DOHH2 (cell line): ENCODE results near the gene ARHGEF16.

ENCODE experiments used
- H3F3A ChIP-seq: fragments of 200-600 bp; sonication (generic), shearing (Covaris generic); 2 replicates; pipeline ENCODE4 v1.6.0; 2016; ENCODE audit warnings: antibody characterized with exemption, mild to moderate bottlenecking; ENCODE audit not compliant: control insufficient read depth, insufficient read depth
- H3K27ac ChIP-seq: fragments of 200-600 bp; sonication (generic); 2 replicates; pipeline ENCODE4 v1.5.1; 2014; ENCODE audit warnings: low read depth, mild to moderate bottlenecking, low read length, moderate library complexity
- H3K27me3 ChIP-seq: fragments of 200-600 bp; sonication (generic); 2 replicates; pipeline ENCODE4 v1.6.1; 2014; ENCODE audit warnings: mild to moderate bottlenecking, low read length, mixed read lengths; ENCODE audit not compliant: control insufficient read depth
- H3K36me3 ChIP-seq: fragments of 200-600 bp; sonication (generic); 2 replicates; pipeline ENCODE4 v1.6.1; 2014; ENCODE audit warnings: mild to moderate bottlenecking, low read length, moderate library complexity, mixed read lengths; ENCODE audit not compliant: control insufficient read depth
- H3K4me1 ChIP-seq: fragments of 200-600 bp; sonication (generic); 2 replicates; pipeline ENCODE4 v1.6.1; 2014; ENCODE audit warnings: mild to moderate bottlenecking, low read length, mixed read lengths; ENCODE audit not compliant: control insufficient read depth
- H3K4me2 ChIP-seq: fragments of 200-600 bp; sonication (generic); 2 replicates; pipeline ENCODE4 v1.6.0; 2014; ENCODE audit warnings: mild to moderate bottlenecking, low read length, moderate library complexity
- H3K4me3 ChIP-seq: fragments of 200-600 bp; sonication (generic); 2 replicates; pipeline ENCODE4 v1.5.1; 2014; ENCODE audit warnings: mild to moderate bottlenecking, low read length, mixed read lengths
- H3K79me2 ChIP-seq: fragments of 200-600 bp; sonication (generic); 2 replicates; pipeline ENCODE4 v1.6.1; 2014; ENCODE audit warnings: mild to moderate bottlenecking, low read length, mixed read lengths; ENCODE audit not compliant: control insufficient read depth
- H3K9me2 ChIP-seq: fragments of 200-600 bp; sonication (generic); replicated peaks from 2 replicates; pipeline ENCODE4 v1.6.1; 2014; ENCODE audit warnings: mild to moderate bottlenecking, low read length, mixed read lengths; ENCODE audit not compliant: control insufficient read depth
- H3K9me3 ChIP-seq: fragments of 200-600 bp; sonication (generic); 2 replicates; pipeline ENCODE4 v1.6.1; 2014; ENCODE audit warnings: antibody characterized with exemption, low read length, mixed read lengths; ENCODE audit not compliant: control insufficient read depth, insufficient read depth
- H4K20me1 ChIP-seq: fragments of 200-600 bp; sonication (generic); 2 replicates; pipeline ENCODE4 v1.6.0; 2014; ENCODE audit warnings: low read depth, mild to moderate bottlenecking, antibody characterized with exemption, low read length, moderate library complexity; ENCODE audit not compliant: control insufficient read depth, insufficient read depth
- EZH2phosphoT487 ChIP-seq: fragments of 200-600 bp; sonication (generic); IDR thresholded peaks from 2 replicates; pipeline ENCODE4 v1.6.1; 2017; ENCODE audit warnings: borderline replicate concordance, mild to moderate bottlenecking, antibody characterized with exemption, low read length, moderate library complexity, mixed read lengths
- TF ChIP-seq, protein P1 (sequence below): fragments of 200-600 bp; sonication (generic); IDR thresholded peaks from one replicate; pipeline ENCODE4 v1.5.1; 2014; ENCODE audit warnings: antibody characterized with exemption, mild to moderate bottlenecking, low read depth, low read length; ENCODE audit not compliant: poor library complexity, severe bottlenecking

ARHGEF16 gene

DNA sequence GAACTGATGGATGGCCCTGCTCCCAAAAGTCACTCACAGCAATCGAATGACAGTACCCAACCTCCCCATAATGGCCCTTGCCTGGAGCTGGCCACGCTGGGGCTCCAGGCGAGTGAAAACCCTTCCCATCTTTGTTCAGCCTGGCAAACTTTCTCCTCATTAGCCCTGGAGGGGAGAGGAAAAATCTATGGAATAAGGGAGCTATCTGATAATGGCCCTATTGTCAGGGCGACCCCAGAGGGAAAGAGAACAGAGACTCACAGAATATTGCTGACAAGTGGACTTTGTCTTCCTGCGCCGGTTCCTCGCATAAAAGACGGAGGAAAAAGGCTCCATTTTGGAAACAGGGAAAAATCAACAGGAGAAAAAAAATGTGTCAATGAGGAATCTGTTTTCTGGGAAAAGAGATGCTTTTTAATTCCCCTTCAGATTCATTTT is 13.0 kb upstream of the ARHGEF16 start:
- Histone ChIP-seq H4K20me1 (no peaks in the 10 kb centered on the region), H3K27ac (no peak overlapping the region), H3K27me3 (no peaks in the 10 kb centered on the region), H3K4me3 (no peak overlapping the region), H3K9me2 (no peaks in the 10 kb centered on the region), H3K36me3 (no peaks in the 10 kb centered on the region), H3F3A (no peaks in the 10 kb centered on the region), H3K4me1 (no peaks in the 10 kb centered on the region), H3K9me3 (no peaks in the 10 kb centered on the region), H3K4me2 (no peak overlapping the region), H3K79me2 (no peaks in the 10 kb centered on the region)
- TF ChIP-seq, protein P1, sequence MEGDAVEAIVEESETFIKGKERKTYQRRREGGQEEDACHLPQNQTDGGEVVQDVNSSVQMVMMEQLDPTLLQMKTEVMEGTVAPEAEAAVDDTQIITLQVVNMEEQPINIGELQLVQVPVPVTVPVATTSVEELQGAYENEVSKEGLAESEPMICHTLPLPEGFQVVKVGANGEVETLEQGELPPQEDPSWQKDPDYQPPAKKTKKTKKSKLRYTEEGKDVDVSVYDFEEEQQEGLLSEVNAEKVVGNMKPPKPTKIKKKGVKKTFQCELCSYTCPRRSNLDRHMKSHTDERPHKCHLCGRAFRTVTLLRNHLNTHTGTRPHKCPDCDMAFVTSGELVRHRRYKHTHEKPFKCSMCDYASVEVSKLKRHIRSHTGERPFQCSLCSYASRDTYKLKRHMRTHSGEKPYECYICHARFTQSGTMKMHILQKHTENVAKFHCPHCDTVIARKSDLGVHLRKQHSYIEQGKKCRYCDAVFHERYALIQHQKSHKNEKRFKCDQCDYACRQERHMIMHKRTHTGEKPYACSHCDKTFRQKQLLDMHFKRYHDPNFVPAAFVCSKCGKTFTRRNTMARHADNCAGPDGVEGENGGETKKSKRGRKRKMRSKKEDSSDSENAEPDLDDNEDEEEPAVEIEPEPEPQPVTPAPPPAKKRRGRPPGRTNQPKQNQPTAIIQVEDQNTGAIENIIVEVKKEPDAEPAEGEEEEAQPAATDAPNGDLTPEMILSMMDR: no peak
- TF ChIP-seq EZH2phosphoT487: no peak

DNA sequence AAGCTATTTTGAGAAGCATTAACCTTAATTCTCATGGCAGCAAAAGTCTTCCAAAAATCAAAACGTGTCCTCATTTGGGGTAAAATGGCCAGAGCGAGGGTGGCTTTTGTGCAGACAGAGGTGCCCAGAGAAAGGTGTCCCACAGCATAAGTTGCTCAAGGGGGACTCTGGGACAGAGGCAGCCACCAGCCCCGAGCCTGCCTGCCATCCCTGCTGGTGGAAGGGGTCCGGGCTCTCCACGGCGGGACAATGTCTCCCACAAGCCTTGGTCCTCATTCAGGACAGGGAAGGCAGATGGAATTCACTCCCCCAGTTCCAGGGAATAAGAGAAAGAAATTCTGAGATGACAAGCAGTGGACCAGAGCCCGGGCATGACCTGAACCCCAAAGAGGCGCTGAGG is 12.6 kb upstream of the ARHGEF16 start:
- H3K27ac ChIP-seq: no peak overlapping the region
- H3K79me2 ChIP-seq: no peaks in the 10 kb centered on the region
- no peaks in the 10 kb centered on the region for H3K36me3 ChIP-seq
- H3K9me3 ChIP-seq: no peaks in the 10 kb centered on the region
- H3K27me3 ChIP-seq: no peaks in the 10 kb centered on the region
- H4K20me1 ChIP-seq: no peaks in the 10 kb centered on the region
- no peaks in the 10 kb centered on the region for H3K9me2 ChIP-seq
- H3F3A ChIP-seq: no peaks in the 10 kb centered on the region
- no peaks in the 10 kb centered on the region for H3K4me1 ChIP-seq
- no peak overlapping the region for H3K4me3 ChIP-seq
- H3K4me2 ChIP-seq: no peak overlapping the region
- TF ChIP-seq, protein P1: no peak
- no peak for TF ChIP-seq EZH2phosphoT487

DNA sequence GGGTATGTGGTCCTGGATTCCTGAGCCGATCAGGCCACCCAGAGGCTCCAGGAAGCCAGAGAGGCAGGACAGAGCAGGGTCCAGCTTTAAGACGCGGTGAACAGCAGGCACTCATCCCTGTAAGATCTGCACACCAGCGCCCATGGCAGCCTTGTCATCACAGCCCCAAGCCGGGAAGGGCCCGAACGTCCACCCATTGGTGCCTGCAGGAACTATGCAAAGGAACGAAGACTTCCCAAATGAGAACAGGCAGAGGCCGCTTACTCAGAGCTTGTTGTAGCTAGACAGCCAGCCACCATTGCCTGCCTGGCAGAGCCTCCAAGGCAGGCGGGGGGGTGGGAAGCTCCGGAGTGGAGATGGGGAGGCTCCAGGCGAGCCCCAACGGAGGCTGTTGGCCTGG is 12.1 kb upstream of the ARHGEF16 start:
- no peak overlapping the region for H3K27ac ChIP-seq
- H3K27me3 ChIP-seq: no peaks in the 10 kb centered on the region
- H3K4me1 ChIP-seq: no peaks in the 10 kb centered on the region
- no peaks in the 10 kb centered on the region for H3K79me2 ChIP-seq
- H3K36me3 ChIP-seq: no peaks in the 10 kb centered on the region
- no peak overlapping the region for H3K4me3 ChIP-seq
- no peaks in the 10 kb centered on the region for H3K9me2 ChIP-seq
- TF ChIP-seq, protein P1: no peak
- TF ChIP-seq EZH2phosphoT487: no peak
- H3K9me3 ChIP-seq: no peaks in the 10 kb centered on the region
- no peaks in the 10 kb centered on the region for H4K20me1 ChIP-seq
- no peak overlapping the region for H3K4me2 ChIP-seq
- H3F3A ChIP-seq: no peaks in the 10 kb centered on the region
